Neutrophil (primary cell): ENCODE measurements around the gene UBP1.
"Not testable (repeated sequence)": the region's sequence is repeated elsewhere in the genome, so short reads cannot be mapped to it uniquely, and the experiment has no call there.

ENCODE experiments used
- H3K27ac ChIP-seq: fragments of 200-600 bp; sonication (generic); 2 replicates; pipeline ENCODE4 v1.5.1; 2016; ENCODE audit warnings: mild to moderate bottlenecking, moderate library complexity
- H3K27me3 ChIP-seq: fragments of 200-600 bp; sonication (generic); 2 replicates; pipeline ENCODE4 v1.6.0; 2016; ENCODE audit warnings: mild to moderate bottlenecking
- H3K36me3 ChIP-seq: fragments of 200-600 bp; sonication (generic); 2 replicates; pipeline ENCODE4 v1.5.1; 2017
- H3K4me1 ChIP-seq, 2 experiments: fragments of 200-600 bp in 1 of 2; sonication (generic) in 1 of 2; 1 replicate in 1 of 2; 2 replicates in 1 of 2; pipeline versions ENCODE4 v1.5.1 to v1.6.1; 2013 to 2016; ENCODE audit warnings: low read depth in 1 of 2, low read length in 1 of 2, mild to moderate bottlenecking in 1 of 2, moderate library complexity in 1 of 2; ENCODE audit not compliant: control insufficient read depth in 1 of 2, insufficient read depth in 1 of 2
- H3K4me3 ChIP-seq, 2 experiments: fragments of 200-600 bp in 1 of 2; sonication (generic) in 1 of 2; 1 replicate in 1 of 2; 2 replicates in 1 of 2; pipeline ENCODE4 v1.5.1; 2013 to 2016; ENCODE audit warnings: low read depth in 1 of 2, low read length in 1 of 2, mild to moderate bottlenecking in 1 of 2, moderate library complexity in 1 of 2
- H3K9me3 ChIP-seq: fragments of 200-600 bp; sonication (generic); 2 replicates; pipeline ENCODE4 v1.5.1; 2016
- CTCF ChIP-seq: fragments of 200-600 bp; sonication (generic); IDR thresholded peaks from 2 replicates; pipeline ENCODE4 v1.5.1; 2016; ENCODE audit warnings: antibody characterized with exemption

The UBP1 gene

DNA sequence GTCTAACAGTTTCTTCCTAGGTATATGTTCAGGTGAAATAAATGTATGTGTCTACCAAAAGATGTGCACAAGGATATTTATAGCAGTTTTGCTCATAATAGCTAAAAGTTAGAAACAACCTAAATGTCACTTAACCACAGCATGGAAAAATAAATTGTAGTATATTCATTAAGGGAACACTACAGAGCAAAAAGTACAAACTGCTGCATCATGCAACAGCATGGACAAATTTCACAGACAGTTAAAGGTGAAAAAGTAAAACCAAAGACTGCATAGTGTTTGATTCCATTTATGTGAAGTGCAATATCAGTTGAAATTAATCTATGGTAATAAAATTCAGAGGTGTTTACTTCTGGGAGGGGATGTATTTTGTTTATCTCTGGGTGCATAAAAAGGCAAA is 100.4 kb downstream of the UBP1 start:
- no peaks in the 10 kb centered on the region for H3K27me3 ChIP-seq
- H3K36me3 ChIP-seq, result no peaks in the 10 kb centered on the region
- H3K4me3 ChIP-seq, result no peak overlapping the region
- peaks cover 1% of the 10 kb centered on the region for H3K9me3 ChIP-seq
- H3K4me1 ChIP-seq, result no peaks in the 10 kb centered on the region
- TF ChIP-seq CTCF, result no peak
- no peak overlapping the region for H3K27ac ChIP-seq

DNA sequence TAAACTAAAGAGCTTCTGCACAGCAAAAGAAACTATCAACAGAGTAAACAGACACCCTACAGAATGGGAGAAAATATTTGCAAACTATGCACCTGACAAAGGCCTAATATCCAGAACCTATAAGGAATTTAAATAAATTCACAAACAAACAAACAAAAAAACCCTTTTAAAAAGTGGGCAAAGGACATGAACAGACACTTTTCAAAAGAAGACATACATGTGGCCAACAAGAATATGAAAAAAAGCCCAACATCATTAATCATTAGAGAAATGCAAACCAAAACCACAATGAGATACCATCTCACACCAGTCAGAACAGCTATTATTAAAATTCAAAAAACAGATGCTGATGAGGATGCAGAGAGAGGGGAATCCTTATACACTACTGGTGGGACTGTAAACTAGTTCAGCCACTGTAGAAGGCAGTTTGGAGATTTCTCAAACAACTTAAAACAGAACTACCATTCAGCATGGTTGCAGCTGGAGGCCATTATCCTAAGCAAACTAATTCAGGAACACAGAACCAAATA is 101.2 kb downstream of the UBP1 start:
- H3K4me1 ChIP-seq, H3K36me3 ChIP-seq, H3K27me3 ChIP-seq, H3K9me3 ChIP-seq, H3K27ac ChIP-seq, H3K4me3 ChIP-seq: not testable (repeated sequence)
